Transverse colon (tissue), 4 donors: ENCODE measurements around the gene SH2D2A. TPM values are rescaled to one million over a fixed set of nuclear protein-coding genes. Genes with fewer than 3 reads are reported as not detected.

Source experiments
- DNase-seq: peaks from one replicate; pipeline ENCODE4 v3.0.0-alpha.2; 2019
- H3K27ac ChIP-seq, 4 donors: fragments of 200-600 bp; sonication (generic); 2 replicates each; pipeline ENCODE4 v1.5.1; 2016 to 2018; ENCODE audit warnings: inconsistent platforms in 4 of 4
- H3K27me3 ChIP-seq: fragments of 200-600 bp; sonication (generic); 2 replicates; pipeline ENCODE4 v1.5.1; 2017; ENCODE audit warnings: inconsistent platforms
- H3K36me3 ChIP-seq, 4 donors: fragments of 200-600 bp; sonication (generic); 2 replicates each; pipeline ENCODE4 v1.5.1; 2017 to 2019; ENCODE audit warnings: inconsistent platforms in 4 of 4
- H3K4me1 ChIP-seq, 4 donors: fragments of 200-600 bp; sonication (generic); 2 replicates each; pipeline ENCODE4 v1.5.1; 2017 to 2020; ENCODE audit warnings: inconsistent platforms in 4 of 4
- H3K4me3 ChIP-seq, 4 donors: fragments of 200-600 bp; sonication (generic); 1 replicate in 1 of 4; 2 replicates in 3 of 4; pipeline versions ENCODE4 v1.5.1 to v1.6.1; 2017 to 2019; ENCODE audit warnings: inconsistent platforms in 4 of 4
- H3K9me3 ChIP-seq, 2 donors: fragments of 200-600 bp; sonication (generic); 2 replicates each; pipeline ENCODE4 v1.5.1; 2017 to 2019; ENCODE audit warnings: inconsistent platforms in 2 of 2
- EP300 ChIP-seq: sonication (generic); formaldehyde crosslinking; IDR thresholded peaks from one replicate; pipeline ENCODE4 v1.6.1; 2017; ENCODE audit warnings: antibody characterized with exemption, low read depth
- POLR2A ChIP-seq: fragments of 450-650 bp; IDR thresholded peaks from one replicate; pipeline ENCODE4 v1.6.1; 2016; ENCODE audit warnings: antibody characterized with exemption, mild to moderate bottlenecking, moderate library complexity
- POLR2AphosphoS5 ChIP-seq, 3 donors: sonication (generic); formaldehyde crosslinking; IDR thresholded peaks; one replicate each; pipeline ENCODE4 v1.6.1; 2016; ENCODE audit warnings: antibody characterized with exemption in 3 of 3
- WGBS, 2 donors: methylation state at CpG; one replicate each; pipeline ENCODE4 v1.1.5; 2018; ENCODE audit warnings: low coverage in 1 of 2; 5-methylcytosine and 5-hydroxymethylcytosine counted together
- in situ Hi-C, 4 donors: fragments of 200-750 bp; cut with MboI; loops; one replicate each; pipeline versions ENCODE4 v1.15.0 to v1.15.1; 2017; ENCODE audit warnings: low sequenced_read_pairs in 3 of 4, low pct_ligation_motif_present in 1 of 4, low pct_unique_long_range_greater_than_20kb in 1 of 4
- intact Hi-C: fragments of 100-400 bp; cut with DNase I; formaldehyde crosslinking; loops from one replicate; pipeline ENCODE4 v1.15.1; 2023; ENCODE audit warnings: low total_unique reads
- total RNA-seq, 4 donors: library from RNA; depleted of rRNA; stranded (reverse); fragments of >200 nt; gene quantifications; one replicate each; pipeline ENCODE4 v1.1.0, GENCODE V29; 2016
- TF ChIP-seq, protein P1 (sequence below), 5 experiments: fragments of 200-600 bp in 3 of 5; fragments of 450-650 bp in 2 of 5; sonication (generic) in 3 of 5; IDR thresholded peaks; 1 replicate in 2 of 5; 2 replicates in 3 of 5; pipeline ENCODE4 v1.5.1; 2016 to 2017; ENCODE audit warnings: antibody characterized with exemption in 5 of 5, inconsistent platforms in 3 of 5, mild to moderate bottlenecking in 2 of 5, moderate library complexity in 1 of 5

Gene SH2D2A
- total RNA-seq, 4 donors from 2014 or later: 1.9 to 5.9 (median 3.4) TPM; not detected in 1

DNA sequence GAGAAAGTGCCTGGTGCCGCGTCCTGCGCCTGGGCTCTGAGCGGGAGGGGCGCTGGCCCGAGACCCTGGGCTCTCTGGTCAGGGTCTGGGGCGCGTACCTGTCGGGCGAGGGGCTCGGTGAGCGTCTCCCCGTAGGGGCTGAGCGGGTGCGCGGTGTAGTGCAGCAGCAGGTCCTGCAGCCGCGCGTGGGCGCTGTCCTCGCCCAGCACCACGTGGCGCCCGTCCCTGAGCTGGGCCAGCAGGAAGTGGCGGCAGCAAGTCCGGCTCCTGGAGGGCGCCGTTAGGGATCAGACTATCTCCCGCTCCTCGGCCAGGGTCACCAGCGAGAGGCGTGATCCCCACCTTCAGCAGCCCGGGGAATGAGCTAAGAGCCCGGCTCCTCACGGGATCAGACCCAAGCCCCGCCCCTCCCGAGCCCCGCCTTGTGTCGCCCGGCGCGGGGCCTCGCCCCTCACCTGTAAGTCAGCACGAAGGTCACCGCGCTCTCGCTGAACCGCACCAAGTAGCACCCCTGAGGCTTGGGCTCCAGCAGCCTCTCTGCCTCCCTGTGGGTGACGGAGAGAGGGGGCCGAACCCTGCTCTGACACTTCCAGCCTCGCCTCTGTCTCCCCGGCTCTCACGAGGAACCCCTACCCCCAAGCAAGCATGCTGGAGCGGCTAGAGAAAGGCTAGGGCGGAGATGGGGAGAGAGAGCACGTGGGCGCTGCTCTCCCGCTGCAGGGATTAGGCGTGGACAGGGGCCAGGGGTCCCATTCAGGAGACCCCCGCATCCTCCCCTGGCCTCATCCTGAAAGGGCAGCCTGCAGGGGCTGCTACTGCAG lies 2.7 kb downstream of the SH2D2A start:
- 13% methylated on average over 37 of the region's 60 CpGs; no CpG with 5 or more reads in 1 of the 2 donors for WGBS, 2 donors
- Histone ChIP-seq H3K36me3 (no peaks in the 10 kb centered on the region), H3K4me3 (peak overlapping the region; percentile 4 to 53 (median 26)), H3K27me3 (no peaks in the 10 kb centered on the region), H3K4me1 (peaks cover 6 to 22% (median 13%) of the 10 kb centered on the region in 4 donors), H3K9me3 (no peaks in the 10 kb centered on the region), H3K27ac (peak overlapping the region; percentile 63 to 79 (median 76))
- intact Hi-C loops: no loop called here
- DNase-seq: peak; percentile 82
- TF ChIP-seq EP300 (no peak), POLR2A (peak; percentile 21), POLR2AphosphoS5 (IDR thresholded peaks at IDR 0.05) (peak in 1 of 3 donors; percentile 42)
- TF ChIP-seq, protein P1, sequence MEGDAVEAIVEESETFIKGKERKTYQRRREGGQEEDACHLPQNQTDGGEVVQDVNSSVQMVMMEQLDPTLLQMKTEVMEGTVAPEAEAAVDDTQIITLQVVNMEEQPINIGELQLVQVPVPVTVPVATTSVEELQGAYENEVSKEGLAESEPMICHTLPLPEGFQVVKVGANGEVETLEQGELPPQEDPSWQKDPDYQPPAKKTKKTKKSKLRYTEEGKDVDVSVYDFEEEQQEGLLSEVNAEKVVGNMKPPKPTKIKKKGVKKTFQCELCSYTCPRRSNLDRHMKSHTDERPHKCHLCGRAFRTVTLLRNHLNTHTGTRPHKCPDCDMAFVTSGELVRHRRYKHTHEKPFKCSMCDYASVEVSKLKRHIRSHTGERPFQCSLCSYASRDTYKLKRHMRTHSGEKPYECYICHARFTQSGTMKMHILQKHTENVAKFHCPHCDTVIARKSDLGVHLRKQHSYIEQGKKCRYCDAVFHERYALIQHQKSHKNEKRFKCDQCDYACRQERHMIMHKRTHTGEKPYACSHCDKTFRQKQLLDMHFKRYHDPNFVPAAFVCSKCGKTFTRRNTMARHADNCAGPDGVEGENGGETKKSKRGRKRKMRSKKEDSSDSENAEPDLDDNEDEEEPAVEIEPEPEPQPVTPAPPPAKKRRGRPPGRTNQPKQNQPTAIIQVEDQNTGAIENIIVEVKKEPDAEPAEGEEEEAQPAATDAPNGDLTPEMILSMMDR (IDR thresholded peaks at IDR 0.05): peak; percentile 55 to 83 (median 65)
- in situ Hi-C loops: no loop called here

GRCh38 chr1:156813298-156813697 lies 3.4 kb downstream of the SH2D2A start:
- DNase-seq: no peak
- in situ Hi-C loops: no loop called here
- TF ChIP-seq, protein P1 (IDR thresholded peaks at IDR 0.05): no peak
- Histone ChIP-seq H3K27ac (peak overlapping the region; percentile 63 to 79 (median 76)), H3K36me3 (no peaks in the 10 kb centered on the region), H3K4me3 (peak overlapping the region in 3 of 4 donors; percentile 14 to 53 (median 38)), H3K4me1 (peaks cover 6 to 22% (median 13%) of the 10 kb centered on the region in 4 donors), H3K27me3 (no peaks in the 10 kb centered on the region), H3K9me3 (no peaks in the 10 kb centered on the region)
- WGBS, 2 donors: 41% methylated on average over 7 to 10 of the region's 10 CpGs
- intact Hi-C loops: no loop called here

- Histone ChIP-seq H3K27ac (no peak overlapping the region), H3K36me3 (no peaks in the 10 kb centered on the region), H3K27me3 (no peaks in the 10 kb centered on the region), H3K9me3 (no peaks in the 10 kb centered on the region), H3K4me1 (peaks cover 6 to 22% (median 13%) of the 10 kb centered on the region in 4 donors), H3K4me3 (no peak overlapping the region)
- TF ChIP-seq EP300: no peak
- no peak for TF ChIP-seq POLR2A
- TF ChIP-seq POLR2AphosphoS5 (IDR thresholded peaks at IDR 0.05): no peak
- TF ChIP-seq, protein P1 (IDR thresholded peaks at IDR 0.05): no peak
- no peak for DNase-seq
- 95 to 98% methylated on average over 8 to 10 of the region's 10 CpGs for WGBS, 2 donors
- intact Hi-C loops (no loop called here), in situ Hi-C loops (no loop called here)
Measured at GRCh38 chr1:156812293-156812990, 4.2 kb downstream of the SH2D2A start.

DNA sequence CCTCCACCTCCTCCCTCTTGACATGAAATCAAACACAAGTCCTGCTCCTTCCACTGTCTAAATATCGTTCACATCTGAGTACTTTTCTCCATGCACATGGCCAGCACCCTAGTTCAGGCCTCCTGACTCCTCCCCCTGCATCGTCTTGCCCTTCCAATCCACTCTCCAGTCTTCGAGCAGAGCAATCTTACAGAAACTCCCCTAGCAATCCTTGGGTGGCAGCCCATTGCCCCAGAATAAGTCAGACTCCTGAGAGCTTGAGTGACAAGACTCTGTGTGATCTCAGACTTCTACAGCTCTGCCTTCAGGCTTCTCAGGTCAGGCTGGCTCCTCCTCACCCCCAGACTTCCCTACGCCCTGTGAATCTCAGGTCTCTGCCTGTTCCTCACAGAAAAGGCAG lies 5.5 kb downstream of the SH2D2A start:
- H3K9me3 ChIP-seq: no peaks in the 10 kb centered on the region
- peaks cover 9 to 28% (median 14%) of the 10 kb centered on the region in 4 donors for H3K4me1 ChIP-seq
- intact Hi-C loops (no loop called here), in situ Hi-C loops (no loop called here)
- no peaks in the 10 kb centered on the region for H3K27me3 ChIP-seq
- TF ChIP-seq EP300: no peak
- TF ChIP-seq POLR2AphosphoS5 (IDR thresholded peaks at IDR 0.05): no peak
- TF ChIP-seq POLR2A: no peak
- TF ChIP-seq, protein P1 (IDR thresholded peaks at IDR 0.05): no peak
- H3K27ac ChIP-seq: no peak overlapping the region
- no peak for DNase-seq
- no peaks in the 10 kb centered on the region for H3K36me3 ChIP-seq
- WGBS, 2 donors: 53 to 64% methylated on average over 2 to 4 of the region's 4 CpGs
- no peak overlapping the region for H3K4me3 ChIP-seq
